ENCODE measurements around the gene ZBTB33.
A peak's percentile ranks its signal among the peaks of the same experiment; 100 is the strongest.

DNA sequence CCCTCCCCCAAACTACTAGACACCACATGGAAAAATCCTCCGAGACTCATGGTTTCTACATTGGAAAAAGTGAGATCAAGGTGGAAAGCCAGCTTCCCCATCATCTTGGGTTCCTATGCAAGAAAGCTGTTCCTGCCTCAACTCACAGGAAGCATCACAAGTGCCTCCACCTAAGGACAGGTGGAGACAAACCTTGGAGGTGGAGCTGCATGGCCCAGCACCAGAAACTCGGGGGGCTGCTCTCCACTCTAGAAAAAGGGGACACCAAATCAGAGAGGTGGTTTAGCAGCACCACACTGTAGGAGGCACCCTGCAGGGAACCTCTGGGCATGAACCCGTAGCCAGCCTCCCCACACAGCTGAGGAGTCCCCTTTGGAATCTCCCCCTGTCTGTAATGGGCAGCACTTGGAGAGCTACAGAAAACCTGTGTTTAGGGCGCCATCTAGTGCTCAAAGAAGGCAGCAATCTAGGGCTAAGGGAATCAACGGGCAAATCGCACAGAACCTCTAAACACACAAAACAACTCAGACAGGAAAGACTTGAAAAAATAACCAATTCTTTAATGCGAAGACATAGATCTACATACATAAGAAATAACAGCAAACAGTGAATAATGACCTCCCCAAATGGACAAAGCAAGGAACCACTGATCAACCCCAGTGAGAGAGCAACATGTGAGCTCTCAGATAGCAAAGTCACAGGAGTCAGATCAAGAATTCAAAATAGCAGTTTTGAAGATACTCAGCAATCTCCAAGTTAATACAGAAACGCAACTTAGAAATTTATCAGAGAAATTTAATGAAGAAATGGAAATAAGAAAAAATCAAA lies 37.0 kb upstream of the ZBTB33 start:
- TF ChIP-seq, protein P1, sequence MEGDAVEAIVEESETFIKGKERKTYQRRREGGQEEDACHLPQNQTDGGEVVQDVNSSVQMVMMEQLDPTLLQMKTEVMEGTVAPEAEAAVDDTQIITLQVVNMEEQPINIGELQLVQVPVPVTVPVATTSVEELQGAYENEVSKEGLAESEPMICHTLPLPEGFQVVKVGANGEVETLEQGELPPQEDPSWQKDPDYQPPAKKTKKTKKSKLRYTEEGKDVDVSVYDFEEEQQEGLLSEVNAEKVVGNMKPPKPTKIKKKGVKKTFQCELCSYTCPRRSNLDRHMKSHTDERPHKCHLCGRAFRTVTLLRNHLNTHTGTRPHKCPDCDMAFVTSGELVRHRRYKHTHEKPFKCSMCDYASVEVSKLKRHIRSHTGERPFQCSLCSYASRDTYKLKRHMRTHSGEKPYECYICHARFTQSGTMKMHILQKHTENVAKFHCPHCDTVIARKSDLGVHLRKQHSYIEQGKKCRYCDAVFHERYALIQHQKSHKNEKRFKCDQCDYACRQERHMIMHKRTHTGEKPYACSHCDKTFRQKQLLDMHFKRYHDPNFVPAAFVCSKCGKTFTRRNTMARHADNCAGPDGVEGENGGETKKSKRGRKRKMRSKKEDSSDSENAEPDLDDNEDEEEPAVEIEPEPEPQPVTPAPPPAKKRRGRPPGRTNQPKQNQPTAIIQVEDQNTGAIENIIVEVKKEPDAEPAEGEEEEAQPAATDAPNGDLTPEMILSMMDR (IDR thresholded peaks at IDR 0.05): peak in 3 of 4 experiments; percentile 37 to 50 (median 41)
- no peak for TF ChIP-seq POLR2A (IDR thresholded peaks at IDR 0.05)
